ENCODE measurements around the gene PGM2L1. TPM values are rescaled to one million over a fixed set of nuclear protein-coding genes. Genes with fewer than 3 reads are reported as not detected.
"Not testable (repeated sequence)": the region's sequence is repeated elsewhere in the genome, so short reads cannot be mapped to it uniquely, and the experiment has no call there.

Gene PGM2L1
- total RNA-seq, 2 experiments from 2014 or later: 9.2 to 10.4 TPM

GRCh38 chr11:74412321-74412720 is 14.1 kb upstream of the PGM2L1 start:
- POLR2A ChIA-PET: interaction anchor here (0.6 kb wide), 1 partner anchor 262 kb away, joined by 9 read pairs; no protein-coding TSS in a partner anchor
- CTCF ChIA-PET: interaction anchor here (1.2 kb wide), 1 partner anchor 14 kb away, joined by 3 read pairs; no protein-coding TSS in a partner anchor

- ChIA-PET CTCF (no interaction called here), POLR2A (no interaction called here)
These were observed 11.4 kb upstream of the PGM2L1 start for GRCh38 chr11:74409633-74410032.

GRCh38 chr11:74403607-74404321 is 5.5 kb upstream of the PGM2L1 start:
- CTCF ChIA-PET: interaction anchor here (1.2 kb wide), 1 partner anchor 46 kb away, joined by 4 read pairs; no protein-coding TSS in a partner anchor
- POLR2A ChIA-PET: no interaction called here

DNA sequence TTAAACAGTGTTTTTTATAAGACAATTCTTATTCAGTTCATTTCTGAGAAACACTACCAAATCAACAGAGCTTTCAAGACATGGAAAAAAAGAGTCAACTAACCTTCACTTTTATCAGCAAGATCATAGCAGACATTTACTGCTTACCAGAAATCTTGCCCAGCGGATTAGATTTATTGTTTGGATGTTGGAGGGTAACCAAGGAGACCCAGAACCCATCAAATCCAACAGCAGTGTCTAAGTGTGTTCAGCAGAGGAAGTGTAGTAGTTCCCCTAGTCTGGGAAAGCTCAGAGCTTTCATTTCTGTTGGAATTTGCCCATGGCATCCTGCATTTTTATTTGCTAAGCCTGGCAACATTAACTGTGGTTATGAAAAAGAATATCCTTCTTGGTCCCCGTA is 2.4 kb upstream of the PGM2L1 start:
- ChIA-PET CTCF (no interaction called here), POLR2A (interaction anchor here (0.5 to 0.6 kb wide), 2 partner anchors 809 to 879 kb away, joined by 3 read pairs; no protein-coding TSS in a partner anchor)

DNA sequence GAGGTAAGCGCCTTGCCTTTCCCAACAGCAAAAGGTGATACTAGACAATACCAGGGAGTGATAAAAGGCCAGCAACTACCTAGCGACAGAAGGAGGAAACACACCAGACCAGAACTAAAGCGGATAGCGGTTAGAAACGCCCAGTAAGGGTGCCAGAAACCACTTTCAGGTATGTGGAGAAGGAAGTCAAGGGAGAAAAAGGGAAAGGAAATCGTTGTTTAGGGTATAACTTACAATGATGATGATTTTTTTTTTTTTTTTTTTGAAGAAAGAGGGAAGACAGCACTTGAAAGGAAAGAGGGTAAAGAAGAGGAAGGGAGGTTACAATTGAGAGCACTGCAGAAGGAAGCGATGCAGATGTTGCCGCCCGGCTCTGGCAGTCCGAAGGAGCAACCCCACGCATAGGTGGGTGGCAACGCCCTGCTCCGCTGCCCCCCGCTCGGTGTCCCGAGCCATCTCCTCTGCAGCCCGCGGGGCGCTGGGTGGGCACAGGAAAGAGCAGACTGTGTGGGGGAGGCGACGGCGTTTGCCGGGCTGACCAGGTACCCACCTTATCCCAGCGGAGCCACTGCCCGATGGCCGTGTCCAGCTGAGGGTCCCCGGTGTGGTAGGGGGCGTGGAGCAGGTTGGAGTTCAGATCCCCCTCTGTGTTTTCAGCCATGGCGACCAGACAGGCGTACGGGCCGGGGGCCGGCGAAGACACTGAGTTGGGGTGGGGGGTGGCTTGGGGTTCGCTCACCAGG is 561 bp downstream of the PGM2L1 start:
- ChIA-PET CTCF (interaction anchor here (1.2 to 1.4 kb wide), 2 partner anchors 7 to 9 kb away, joined by 3 to 5 read pairs; no protein-coding TSS in a partner anchor), POLR2A (interaction anchor here (1.2 to 2.1 kb wide), 3 partner anchors 7 to 96 kb away, joined by 3 to 6 read pairs (median 4); partner anchors contain the start of gene LIPT2)

DNA sequence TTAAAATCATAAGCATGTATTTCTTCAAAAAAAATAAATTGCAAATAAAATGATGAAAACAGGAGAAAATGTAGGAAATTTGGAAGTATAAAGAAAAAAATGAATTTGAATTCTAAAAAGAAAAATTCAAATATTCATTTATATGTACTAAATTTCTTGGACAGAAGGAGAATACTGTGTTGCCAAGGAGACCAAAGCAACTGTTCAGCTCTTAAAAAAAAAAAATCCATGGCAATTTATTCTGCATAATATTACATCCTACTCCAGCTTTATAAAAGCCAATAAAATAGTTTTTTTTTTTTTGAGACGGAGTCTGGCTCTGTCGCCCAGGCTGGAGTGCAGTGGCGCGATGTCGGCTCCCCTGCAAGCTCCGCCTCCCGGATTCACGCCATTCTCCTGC is 6.0 kb downstream of the PGM2L1 start:
- ChIA-PET POLR2A (interaction anchor here (0.5 kb wide), 1 partner anchor 100 kb away, joined by 8 read pairs; no protein-coding TSS in a partner anchor), CTCF (interaction anchor here (1.2 kb wide), 1 partner anchor 52 kb away, joined by 3 read pairs; no protein-coding TSS in a partner anchor)

DNA sequence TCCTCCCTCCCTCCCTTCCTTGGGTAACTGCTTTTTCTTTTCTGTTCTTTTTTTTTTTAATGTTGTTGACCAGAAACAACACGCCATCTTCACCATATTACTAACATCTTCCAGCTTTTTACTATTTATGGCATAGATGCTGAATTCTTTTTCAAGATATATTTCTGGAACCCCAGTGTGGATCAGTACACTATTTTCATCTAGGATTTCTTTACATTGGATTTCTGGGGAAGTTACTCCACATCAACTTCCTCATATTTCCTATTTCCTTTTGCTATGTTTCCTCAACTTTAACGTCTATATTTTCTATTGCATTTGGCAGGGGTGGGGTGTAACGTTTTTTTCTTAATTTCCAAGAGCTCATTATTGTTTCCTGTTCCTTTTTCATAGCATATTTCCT is 7.0 kb downstream of the PGM2L1 start:
- ChIA-PET CTCF (interaction anchor here (1.2 to 2.9 kb wide), 5 partner anchors 7 to 182 kb away, joined by 3 to 17 read pairs (median 3); partner anchors contain the start of gene PGM2L1), POLR2A (no interaction called here)

DNA sequence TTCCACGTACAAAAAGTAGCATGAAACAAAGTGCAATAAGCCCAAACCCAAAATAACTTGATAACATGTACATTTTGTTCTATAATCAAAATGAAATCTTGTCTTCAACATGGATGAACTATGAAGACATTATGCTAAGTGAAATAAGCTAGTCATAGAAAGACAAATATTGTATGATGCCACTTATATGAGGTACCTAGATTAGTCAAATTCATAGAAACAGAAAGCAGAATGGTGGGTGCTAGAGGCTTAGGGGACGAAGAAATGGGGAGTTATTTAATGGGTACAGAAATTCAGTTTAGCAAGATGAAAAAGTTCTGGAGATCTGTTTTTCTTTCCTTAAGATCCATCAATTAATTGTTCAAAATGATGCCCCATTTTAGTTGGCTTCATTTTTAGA is 7.5 kb downstream of the PGM2L1 start:
- POLR2A ChIA-PET: interaction anchor here (0.8 kb wide), 1 partner anchor 8 kb away, joined by 3 read pairs; the partner anchor contains the start of gene PGM2L1
- CTCF ChIA-PET: interaction anchor here (1.0 to 2.9 kb wide), 5 partner anchors 8 to 183 kb away, joined by 3 to 17 read pairs (median 3); partner anchors contain the start of gene PGM2L1

DNA sequence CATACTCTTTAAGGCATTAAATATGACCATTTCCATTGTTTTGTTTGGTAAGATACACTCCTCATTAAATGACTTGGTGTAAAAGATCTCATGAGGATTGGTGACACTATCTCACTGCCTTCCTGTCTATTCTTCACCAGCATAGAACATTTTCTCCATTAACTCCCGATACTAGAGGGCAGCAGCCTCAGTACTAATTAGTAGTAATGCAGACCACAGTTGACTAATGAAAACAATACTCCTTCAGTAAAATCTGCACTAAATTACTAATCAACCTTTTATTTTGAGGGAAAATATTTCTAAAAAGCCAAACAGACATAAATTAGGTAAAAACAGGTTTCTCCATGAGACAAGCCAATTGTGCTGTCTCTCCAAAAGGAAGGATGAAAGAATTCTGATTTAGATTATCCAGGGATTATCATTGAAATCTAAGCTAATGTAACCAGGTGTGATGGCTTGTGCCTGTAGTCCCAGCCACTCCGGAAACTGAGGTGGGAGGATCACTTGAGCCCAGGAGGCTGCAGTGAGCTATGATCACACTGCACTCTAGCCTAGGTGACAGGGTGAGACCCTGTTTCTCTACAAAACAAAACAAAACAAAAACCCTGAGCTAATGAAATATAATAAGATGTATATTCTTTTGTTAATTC is 9.4 kb downstream of the PGM2L1 start:
- POLR2A ChIA-PET: interaction anchor here (0.7 kb wide), 1 partner anchor 10 kb away, joined by 4 read pairs; the partner anchor contains the start of gene PGM2L1
- CTCF ChIA-PET: interaction anchor here (0.9 to 2.9 kb wide), 5 partner anchors 9 to 67 kb away, joined by 3 to 17 read pairs (median 5); partner anchors contain the start of gene PGM2L1

DNA sequence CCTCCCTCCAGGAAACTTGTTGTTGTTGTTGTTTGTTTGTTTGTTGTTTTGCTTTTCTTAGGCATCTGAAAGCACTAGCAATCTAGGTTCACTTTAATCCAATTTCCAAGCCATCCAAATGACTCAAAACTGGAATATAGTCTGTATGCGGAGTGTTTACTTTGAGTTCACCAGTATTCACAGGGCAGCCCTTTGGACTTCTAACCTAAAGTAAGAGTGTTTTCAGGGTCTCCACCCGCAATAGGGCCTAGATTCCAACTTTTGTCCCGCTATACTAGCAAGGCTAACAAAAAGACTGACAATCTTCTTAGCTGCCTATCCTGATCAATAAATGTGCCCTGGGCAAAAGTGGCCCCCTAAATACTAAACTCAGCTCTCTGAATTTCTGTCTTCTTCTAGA is 13.6 kb downstream of the PGM2L1 start:
- CTCF ChIA-PET: interaction anchor here (0.9 kb wide), 1 partner anchor 182 kb away, joined by 3 read pairs; no protein-coding TSS in a partner anchor
- POLR2A ChIA-PET: no interaction called here

GRCh38 chr11:74380746-74381439 is 17.3 kb downstream of the PGM2L1 start:
- ChIA-PET CTCF (interaction anchor here (1.0 kb wide), 1 partner anchor 68 kb away, joined by 3 read pairs; no protein-coding TSS in a partner anchor), POLR2A (no interaction called here)

DNA sequence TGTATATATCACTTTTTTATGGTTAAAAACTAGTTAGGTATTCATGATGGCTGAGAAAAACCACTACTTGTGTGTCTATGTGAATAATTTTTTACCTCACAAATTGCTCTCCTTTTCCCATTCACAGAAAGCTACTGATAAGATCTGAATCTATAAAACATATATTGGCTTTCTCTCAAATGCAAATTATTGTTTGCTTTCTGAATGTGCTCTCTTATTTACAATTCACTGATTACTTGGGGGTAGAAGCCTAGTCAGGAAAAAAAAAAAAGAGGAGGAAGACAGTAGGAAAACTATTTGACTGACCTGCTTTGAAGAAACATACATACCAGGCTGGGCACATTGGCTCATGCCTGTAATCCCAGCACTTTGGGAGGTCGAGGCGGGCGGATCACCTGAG is 20.5 kb downstream of the PGM2L1 start:
- POLR2A ChIA-PET: no interaction called here
- CTCF ChIA-PET: no interaction called here

DNA sequence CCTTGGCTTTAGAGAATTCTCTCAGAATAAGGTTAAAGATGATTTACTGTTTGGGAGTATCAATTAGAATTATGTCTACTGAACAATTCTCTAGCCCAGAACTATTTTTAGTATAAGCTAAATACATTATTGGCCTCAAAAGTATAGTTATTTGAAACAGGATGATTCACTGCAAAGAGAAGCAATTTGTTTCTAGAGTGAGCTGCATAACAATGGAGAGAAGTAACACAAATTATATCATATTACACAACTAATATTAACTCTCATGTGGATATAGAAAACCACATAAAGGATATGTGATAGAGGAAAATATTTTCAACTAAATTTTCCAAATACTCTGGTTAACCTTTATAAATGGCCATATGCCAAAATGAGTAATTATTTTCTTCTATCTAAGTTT is 24.9 kb downstream of the PGM2L1 start:
- ChIA-PET CTCF (no interaction called here), POLR2A (no interaction called here)

GRCh38 chr11:74371269-74372052 is 26.8 kb downstream of the PGM2L1 start:
- CTCF ChIA-PET: interaction anchor here (0.5 kb wide), 1 partner anchor 95 kb away, joined by 3 read pairs; no protein-coding TSS in a partner anchor
- POLR2A ChIA-PET: interaction anchor here (0.6 kb wide), 1 partner anchor 15 kb away, joined by 3 read pairs; no protein-coding TSS in a partner anchor

- POLR2A ChIA-PET: no interaction called here
- CTCF ChIA-PET: no interaction called here
These were observed 28.1 kb downstream of the PGM2L1 start for GRCh38 chr11:74370123-74370522.

DNA sequence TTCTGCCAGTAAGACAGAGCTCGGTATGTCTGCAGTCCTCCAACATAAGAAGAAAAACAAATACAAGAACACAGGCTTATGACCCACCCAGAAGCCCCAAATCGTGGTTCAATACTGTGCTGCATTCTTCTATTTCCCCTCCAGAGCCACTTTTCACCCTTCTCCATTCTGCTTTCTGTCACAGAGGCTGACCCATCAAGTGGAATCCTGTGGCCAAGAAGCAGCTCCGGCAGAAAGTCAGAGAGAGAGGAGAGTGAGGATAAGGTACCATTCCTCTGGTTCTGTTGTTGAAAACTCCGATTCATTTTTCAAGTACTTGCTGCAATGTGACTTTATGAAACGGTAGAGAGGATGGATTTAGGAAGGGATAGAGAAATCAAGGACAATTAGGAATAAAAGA is 30.4 kb downstream of the PGM2L1 start:
- CTCF ChIA-PET: interaction anchor here (0.9 kb wide), 1 partner anchor 112 kb away, joined by 3 read pairs; no protein-coding TSS in a partner anchor

DNA sequence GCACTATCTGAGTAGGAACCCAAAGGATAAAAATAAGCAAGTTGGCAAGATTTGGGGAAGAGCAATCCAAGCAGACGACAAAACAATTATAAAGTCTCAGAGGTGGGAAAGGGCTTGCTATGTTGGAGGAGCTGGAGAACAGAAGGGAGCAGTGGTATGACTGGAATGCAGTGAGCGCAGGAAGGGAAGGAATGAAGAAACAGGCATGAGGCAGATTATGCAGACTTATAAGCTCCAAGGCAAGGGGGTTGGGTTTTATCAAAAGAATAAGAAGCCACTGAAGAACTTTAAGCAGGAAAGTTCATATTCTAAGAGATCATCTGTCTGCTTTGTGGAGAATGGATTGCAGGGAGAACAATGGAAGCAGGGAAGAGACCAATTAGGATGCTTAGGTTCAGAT is 31.7 kb downstream of the PGM2L1 start:
- CTCF ChIA-PET: no interaction called here
- POLR2A ChIA-PET: no interaction called here

More for the DNA sequence above, 30.4 kb downstream of the PGM2L1 start:
- POLR2A ChIA-PET: no interaction called here

- CTCF ChIA-PET, POLR2A ChIA-PET: not testable (repeated sequence)
These were observed 32.4 kb downstream of the PGM2L1 start for GRCh38 chr11:74365805-74366204.

Data from activated CD8-positive, alpha-beta memory T cell treated with anti-CD3 and anti-CD28 coated beads for 36 hours (primary cell).